ENCODE data around the gene CLDN11. TPM values are rescaled to one million over a fixed set of nuclear protein-coding genes. Genes with fewer than 3 reads are reported as not detected.
A peak's percentile ranks its signal among the peaks of the same experiment; 100 is the strongest.

The CLDN11 gene
- total RNA-seq, 2 donors from 2014 or later = 15.3 to 26.1 TPM

GRCh38 chr3:170470063-170471016, 51.7 kb downstream of the CLDN11 start:
- peaks cover 52% of the 10 kb centered on the region for H3K4me1 Mint-ChIP-seq
- TF ChIP-seq CTCF (conservative IDR thresholded peaks at IDR 0.05) = no peak
- no peaks in the 10 kb centered on the region for H3K9me3 ChIP-seq (ENCODE audit: control insufficient read depth, low read length)
- H3K36me3 ChIP-seq (ENCODE audit: control insufficient read depth, insufficient read depth, low read length) = no peaks in the 10 kb centered on the region
- no peak overlapping the region for H3K4me3 ChIP-seq (ENCODE audit: low read length)
- DNase-seq = no peak
- no peaks in the 10 kb centered on the region for H3K9me3 Mint-ChIP-seq
- H3K27me3 ChIP-seq (ENCODE audit: control insufficient read depth, insufficient read depth, low read length, poor library complexity, severe bottlenecking) = no peaks in the 10 kb centered on the region
- no peaks in the 10 kb centered on the region for H3K36me3 Mint-ChIP-seq (ENCODE audit: low read depth)
- H3K27me3 Mint-ChIP-seq (ENCODE audit: insufficient read depth) = no peaks in the 10 kb centered on the region
- peaks cover 15% of the 10 kb centered on the region for H3K4me1 ChIP-seq (ENCODE audit: control insufficient read depth, insufficient read depth, low read length)
- H3K9ac ChIP-seq (ENCODE audit: extremely low read depth, low read length, poor library complexity, severe bottlenecking) = no peak overlapping the region
- peak overlapping the region; percentile 40 for H3K27ac Mint-ChIP-seq
- peak overlapping the region; percentile 33 for H3K27ac ChIP-seq (ENCODE audit: low read depth, low read length)
- no peak overlapping the region for H3K4me3 Mint-ChIP-seq
- 72 to 84% methylated on average over 4 to 7 of the region's 9 CpGs for WGBS, 2 experiments (ENCODE audit: insufficient coverage in 1 of 2, insufficient read length in 1 of 2)

- Mint-ChIP-seq H3K9me3 (no peaks in the 10 kb centered on the region), H3K4me3 (no peak overlapping the region), H3K4me1 (peaks cover 57% of the 10 kb centered on the region), H3K27ac (no peak overlapping the region), H3K36me3 (ENCODE audit: low read depth) (no peaks in the 10 kb centered on the region), H3K27me3 (ENCODE audit: insufficient read depth) (no peaks in the 10 kb centered on the region)
- 84 to 100% methylated on average over 2 to 3 of the region's 3 CpGs for WGBS, 2 experiments (ENCODE audit: insufficient coverage in 1 of 2, insufficient read length in 1 of 2)
- Histone ChIP-seq H3K4me3 (ENCODE audit: low read length) (no peak overlapping the region), H3K9ac (ENCODE audit: extremely low read depth, low read length, poor library complexity, severe bottlenecking) (no peak overlapping the region), H3K36me3 (ENCODE audit: control insufficient read depth, insufficient read depth, low read length) (no peaks in the 10 kb centered on the region), H3K27ac (ENCODE audit: low read depth, low read length) (no peak overlapping the region), H3K4me1 (ENCODE audit: control insufficient read depth, insufficient read depth, low read length) (peaks cover 16% of the 10 kb centered on the region), H3K27me3 (ENCODE audit: control insufficient read depth, insufficient read depth, low read length, poor library complexity, severe bottlenecking) (no peaks in the 10 kb centered on the region), H3K9me3 (ENCODE audit: control insufficient read depth, low read length) (no peaks in the 10 kb centered on the region)
- no peak for TF ChIP-seq CTCF (conservative IDR thresholded peaks at IDR 0.05)
- DNase-seq = no peak
These were observed 52.5 kb downstream of the CLDN11 start for GRCh38 chr3:170471149-170471548.

GRCh38 chr3:170473358-170473757, 54.7 kb downstream of the CLDN11 start:
- 81% methylated on average over 2 of the region's 3 CpGs; no CpG with 5 or more reads in 1 of the 2 experiments for WGBS, 2 experiments (ENCODE audit: insufficient coverage in 1 of 2, insufficient read length in 1 of 2)
- DNase-seq = no peak
- Mint-ChIP-seq H3K4me3 (no peak overlapping the region), H3K4me1 (peaks cover 65% of the 10 kb centered on the region), H3K27me3 (ENCODE audit: insufficient read depth) (no peaks in the 10 kb centered on the region), H3K27ac (no peak overlapping the region), H3K9me3 (no peaks in the 10 kb centered on the region), H3K36me3 (ENCODE audit: low read depth) (no peaks in the 10 kb centered on the region)
- Histone ChIP-seq H3K4me3 (ENCODE audit: low read length) (no peak overlapping the region), H3K27ac (ENCODE audit: low read depth, low read length) (no peak overlapping the region), H3K27me3 (ENCODE audit: control insufficient read depth, insufficient read depth, low read length, poor library complexity, severe bottlenecking) (no peaks in the 10 kb centered on the region), H3K9me3 (ENCODE audit: control insufficient read depth, low read length) (no peaks in the 10 kb centered on the region), H3K9ac (ENCODE audit: extremely low read depth, low read length, poor library complexity, severe bottlenecking) (no peak overlapping the region), H3K4me1 (ENCODE audit: control insufficient read depth, insufficient read depth, low read length) (peaks cover 21% of the 10 kb centered on the region), H3K36me3 (ENCODE audit: control insufficient read depth, insufficient read depth, low read length) (no peaks in the 10 kb centered on the region)
- TF ChIP-seq CTCF (conservative IDR thresholded peaks at IDR 0.05) = no peak

Measured in endodermal cell (in vitro differentiated cells).